ENCODE data around the gene ELANE. TPM values are rescaled to one million over a fixed set of nuclear protein-coding genes. Genes with fewer than 3 reads are reported as not detected.
A peak's percentile ranks its signal among the peaks of the same experiment; 100 is the strongest.

The ELANE gene
- total and polyA plus RNA-seq, 9 of the 15 experiments (the other 6 are each of a cell fraction or from before 2014, with no cell fraction given), result not detected

GRCh38 chr19:900043-900301, 47.9 kb downstream of the ELANE start (continued):
- no peak for TF ChIP-seq FOXM1 (IDR thresholded peaks at IDR 0.05; ENCODE audit: low read depth)
- TF ChIP-seq FOXM1 (CRISPR knock-in tag; IDR thresholded peaks at IDR 0.05; ENCODE audit: low read depth), result 0 out of 2 replicates have a peak, but pooled peaks have one; percentile 47
- no peak for TF ChIP-seq TBP (optimal IDR thresholded peaks at IDR 0.05; ENCODE audit: low read depth, low read length)
- no peak for TF ChIP-seq CBFA2T3 (IDR thresholded peaks at IDR 0.05)
- no peak for TF ChIP-seq CHD4 (IDR thresholded peaks at IDR 0.05; ENCODE audit: insufficient read depth, insufficient replicate concordance, low read depth, low read length, poor library complexity, severe bottlenecking)
- no peak for TF ChIP-seq ETV6 (IDR thresholded peaks at IDR 0.05; ENCODE audit: borderline replicate concordance in 1 of 2, low read depth in 2 of 2, low read length in 1 of 2)
- TF ChIP-seq ETV6 (CRISPR knock-in tag; IDR thresholded peaks at IDR 0.05; ENCODE audit: borderline replicate concordance), result no peak
- no peak for TF ChIP-seq ETV5 (CRISPR knock-in tag; IDR thresholded peaks at IDR 0.05; ENCODE audit: low read depth)
- TF ChIP-seq SIRT6 (IDR thresholded peaks at IDR 0.05; ENCODE audit: low read depth, low read length), result no peak
- TF ChIP-seq NCOA6 (IDR thresholded peaks at IDR 0.05), result no peak
- no peak for TF ChIP-seq ZNF584 (CRISPR knock-in tag; IDR thresholded peaks at IDR 0.05; ENCODE audit: low read depth)
- TF ChIP-seq ZNF140 (CRISPR knock-in tag; IDR thresholded peaks at IDR 0.05), result no peak
- peak; percentile 25 for TF ChIP-seq RBM22 (IDR thresholded peaks at IDR 0.05; ENCODE audit: low read depth, low read length, poor library complexity, severe bottlenecking)
- no peak for TF ChIP-seq ZNF197 (CRISPR knock-in tag; IDR thresholded peaks at IDR 0.05; ENCODE audit: low read depth)
- TF ChIP-seq, protein P1, sequence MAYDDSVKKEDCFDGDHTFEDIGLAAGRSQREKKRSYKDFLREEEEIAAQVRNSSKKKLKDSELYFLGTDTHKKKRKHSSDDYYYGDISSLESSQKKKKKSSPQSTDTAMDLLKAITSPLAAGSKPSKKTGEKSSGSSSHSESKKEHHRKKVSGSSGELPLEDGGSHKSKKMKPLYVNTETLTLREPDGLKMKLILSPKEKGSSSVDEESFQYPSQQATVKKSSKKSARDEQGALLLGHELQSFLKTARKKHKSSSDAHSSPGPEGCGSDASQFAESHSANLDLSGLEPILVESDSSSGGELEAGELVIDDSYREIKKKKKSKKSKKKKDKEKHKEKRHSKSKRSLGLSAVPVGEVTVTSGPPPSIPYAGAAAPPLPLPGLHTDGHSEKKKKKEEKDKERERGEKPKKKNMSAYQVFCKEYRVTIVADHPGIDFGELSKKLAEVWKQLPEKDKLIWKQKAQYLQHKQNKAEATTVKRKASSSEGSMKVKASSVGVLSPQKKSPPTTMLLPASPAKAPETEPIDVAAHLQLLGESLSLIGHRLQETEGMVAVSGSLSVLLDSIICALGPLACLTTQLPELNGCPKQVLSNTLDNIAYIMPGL (CRISPR knock-in tag; IDR thresholded peaks at IDR 0.05), result no peak
- no peak for TF ChIP-seq SRSF1 (IDR thresholded peaks at IDR 0.05; ENCODE audit: low read depth, low read length)
- no peak for TF ChIP-seq KLF6 (CRISPR knock-in tag; IDR thresholded peaks at IDR 0.05; ENCODE audit: borderline replicate concordance)
- no peak for TF ChIP-seq CUX1 (CRISPR knock-in tag; IDR thresholded peaks at IDR 0.05)
- TF ChIP-seq HNRNPLL (IDR thresholded peaks at IDR 0.05; ENCODE audit: low read depth, low read length, poor library complexity, severe bottlenecking), result no peak
- peak; percentile 83 for TF ChIP-seq POLR2G (IDR thresholded peaks at IDR 0.05; ENCODE audit: low read depth, low read length)
- TF ChIP-seq MIER1 (IDR thresholded peaks at IDR 0.05; ENCODE audit: low read depth), result no peak
- TF ChIP-seq KHSRP (IDR thresholded peaks at IDR 0.05), result no peak
